Stimulated activated CD8-positive, alpha-beta memory T cell treated with anti-CD3 and anti-CD28 coated beads, Interleukin-7, amount 100 ng/mL, for 4 hours (primary cell): Measurements from ENCODE around the gene MAML3.

ENCODE experiments used
- DNase-seq, 2 donors: peaks; one replicate each; pipeline ENCODE4 v3.0.0-alpha.2; 2020; ENCODE audit warnings: low read depth in 2 of 2

MAML3 gene

GRCh38 chr4:139783741-139784484 lies 370.1 kb downstream of the MAML3 start:
- DNase-seq, result no peak

- DNase-seq, result no peak
Observed at GRCh38 chr4:139782926-139783522, 371.0 kb downstream of the MAML3 start.

GRCh38 chr4:139781066-139781465 lies 372.9 kb downstream of the MAML3 start:
- no peak for DNase-seq

DNA sequence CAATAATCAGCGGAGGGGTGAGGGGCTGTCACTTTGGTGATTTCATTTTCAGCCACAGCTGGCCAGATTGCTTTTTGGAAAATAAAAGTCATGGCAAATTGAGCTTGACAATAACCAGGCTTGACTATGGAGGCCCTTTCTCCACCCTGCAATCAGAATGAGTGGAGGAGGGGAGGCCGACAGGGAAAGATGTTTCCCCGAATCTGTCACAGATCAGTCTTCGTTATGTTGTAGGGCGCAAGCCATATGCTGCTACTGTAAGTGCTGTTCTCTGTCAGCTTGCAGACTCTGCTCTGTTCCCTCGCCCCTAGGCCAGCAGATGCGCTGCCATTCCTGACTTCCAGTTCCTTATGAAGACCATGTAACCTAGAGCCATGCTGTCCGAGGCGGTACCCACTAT lies 374.3 kb downstream of the MAML3 start:
- no peak for DNase-seq

DNA sequence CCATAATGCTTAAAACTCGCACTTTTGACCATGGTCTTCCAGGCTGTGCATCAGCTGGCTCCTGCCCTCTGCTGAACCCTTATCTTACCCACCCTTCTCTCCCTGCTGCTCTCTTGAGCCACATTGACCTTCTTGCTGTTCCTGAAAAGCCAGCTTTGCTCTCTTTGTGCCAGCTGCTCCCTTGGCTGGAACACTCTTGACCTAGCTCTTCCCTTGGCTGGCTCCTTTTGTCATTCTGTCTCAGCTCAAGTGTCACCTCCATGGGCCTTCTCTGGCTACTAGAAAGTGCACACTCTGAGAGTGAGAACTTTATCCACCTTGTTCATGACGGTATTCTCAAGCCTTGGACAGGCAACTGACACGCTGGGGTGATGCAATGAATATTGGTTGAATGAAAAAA lies 376.2 kb downstream of the MAML3 start:
- no peak for DNase-seq

GRCh38 chr4:139776235-139776634 lies 377.7 kb downstream of the MAML3 start:
- no peak for DNase-seq

- DNase-seq, result no peak
Observed at GRCh38 chr4:139774759-139775487, 379.1 kb downstream of the MAML3 start.

DNA sequence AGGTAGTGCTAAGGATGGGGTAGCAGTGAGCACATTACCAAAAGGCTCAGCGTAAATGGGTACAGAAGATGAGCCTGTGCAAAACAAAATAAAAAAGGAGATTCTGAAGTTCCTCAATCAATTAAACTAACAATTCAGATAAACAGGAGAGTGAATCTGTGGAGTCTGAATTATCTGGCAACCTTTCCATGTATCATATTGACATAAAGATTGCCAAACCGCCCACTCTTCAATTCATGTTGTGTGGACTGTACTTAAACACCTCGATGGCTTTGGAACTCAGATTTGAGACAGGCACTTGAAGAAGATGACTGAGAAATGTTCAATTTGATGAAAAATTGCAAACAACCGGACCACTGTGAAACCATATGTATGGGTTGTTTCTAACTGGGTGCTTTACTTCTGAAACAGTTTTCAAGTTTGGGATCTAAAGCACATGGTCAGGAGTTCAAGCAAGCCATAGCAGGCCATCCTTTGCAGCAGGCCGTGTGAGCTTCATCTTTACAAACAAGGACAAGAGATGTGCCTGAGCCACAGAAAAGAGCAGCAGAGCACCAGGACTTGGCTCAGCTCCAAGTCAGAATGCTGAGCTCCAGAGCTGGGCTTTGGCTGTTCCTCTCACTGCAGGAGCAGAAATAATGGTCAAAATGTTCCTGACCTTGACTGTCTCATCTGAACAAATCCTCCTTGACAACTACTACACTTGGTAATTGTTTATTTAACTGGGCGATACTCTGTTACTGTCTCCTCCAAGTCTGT lies 380.2 kb downstream of the MAML3 start:
- no peak for DNase-seq

- DNase-seq, result no peak
Observed at GRCh38 chr4:139770361-139770760, 383.6 kb downstream of the MAML3 start.

- no peak for DNase-seq
Observed at GRCh38 chr4:139769364-139769763, 384.6 kb downstream of the MAML3 start.

GRCh38 chr4:139768896-139769295 lies 385.1 kb downstream of the MAML3 start:
- no peak for DNase-seq

GRCh38 chr4:139768366-139768765 lies 385.6 kb downstream of the MAML3 start:
- DNase-seq, result no peak

DNA sequence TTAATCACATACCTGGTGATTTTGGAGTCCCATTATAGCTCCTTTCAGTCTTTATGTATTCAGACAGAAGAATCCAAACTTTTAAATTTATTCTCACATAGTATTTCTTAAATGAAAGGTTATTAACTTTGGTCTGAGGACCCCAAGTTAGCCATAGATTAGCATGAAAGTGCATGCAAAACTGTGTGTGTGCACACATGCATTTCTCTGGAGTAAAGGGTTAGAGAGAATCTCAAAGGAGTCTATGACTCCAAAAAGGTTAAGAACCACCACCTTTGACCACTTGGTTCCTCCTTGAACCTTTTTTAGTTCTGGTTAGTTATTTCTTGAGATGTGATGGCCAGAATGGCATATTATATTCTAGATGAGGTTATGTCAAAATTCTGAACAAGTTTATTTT lies 386.4 kb downstream of the MAML3 start:
- DNase-seq, result no peak

- no peak for DNase-seq
Observed at GRCh38 chr4:139767168-139767567, 386.8 kb downstream of the MAML3 start.

DNA sequence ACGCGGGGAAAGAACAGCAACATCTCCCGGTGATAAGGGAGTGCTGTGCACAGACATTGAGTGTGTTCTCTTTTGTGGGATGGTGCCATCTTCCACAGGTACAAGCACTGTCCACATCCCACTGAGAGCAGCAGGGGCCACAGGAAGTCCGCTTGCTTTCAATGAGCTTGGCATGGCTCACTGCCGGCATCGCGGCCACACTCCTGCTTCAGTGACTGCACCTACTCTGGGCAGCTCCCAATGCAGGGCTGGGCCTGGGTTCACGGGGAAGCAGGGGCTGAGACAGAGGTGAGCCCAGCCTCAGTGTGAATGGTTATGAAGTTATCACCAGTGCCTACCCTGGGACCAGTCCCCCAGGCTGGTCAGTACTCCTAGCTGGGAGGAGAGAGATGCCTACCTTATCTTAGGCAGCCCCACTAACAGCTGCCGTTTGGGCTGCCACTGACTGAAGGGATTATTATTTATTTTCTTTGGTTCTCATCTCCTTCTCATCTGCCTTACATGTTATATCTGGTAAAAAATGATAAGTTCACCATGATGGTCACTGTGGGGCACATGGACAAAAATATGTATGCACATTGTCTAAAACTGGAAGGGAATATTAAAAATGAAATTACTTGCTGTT lies 389.2 kb downstream of the MAML3 start:
- DNase-seq, result no peak

GRCh38 chr4:139764182-139764581 lies 389.8 kb downstream of the MAML3 start:
- no peak for DNase-seq

GRCh38 chr4:139763672-139764071 lies 390.3 kb downstream of the MAML3 start:
- no peak for DNase-seq

DNA sequence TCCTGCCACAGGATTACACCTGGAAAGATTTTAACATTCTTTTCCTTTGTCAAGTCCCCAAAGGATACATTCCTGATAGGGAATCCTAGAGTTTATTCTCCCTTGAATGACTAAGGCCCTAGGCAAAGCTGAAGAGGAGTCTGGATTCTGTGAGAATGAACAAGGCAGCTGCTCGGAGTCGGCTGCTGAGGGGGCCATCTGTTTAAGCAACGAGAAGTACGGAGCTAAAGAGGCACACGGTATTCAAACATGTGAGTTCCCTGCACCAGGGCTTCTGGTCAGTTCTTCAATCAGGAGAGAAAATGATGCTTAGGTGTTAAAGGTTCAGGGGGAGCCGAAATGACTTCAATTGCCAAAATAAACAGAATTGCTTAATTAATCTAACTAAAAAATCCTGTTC lies 390.8 kb downstream of the MAML3 start:
- no peak for DNase-seq

- no peak for DNase-seq
Observed at GRCh38 chr4:139762720-139763119, 391.3 kb downstream of the MAML3 start.

DNA sequence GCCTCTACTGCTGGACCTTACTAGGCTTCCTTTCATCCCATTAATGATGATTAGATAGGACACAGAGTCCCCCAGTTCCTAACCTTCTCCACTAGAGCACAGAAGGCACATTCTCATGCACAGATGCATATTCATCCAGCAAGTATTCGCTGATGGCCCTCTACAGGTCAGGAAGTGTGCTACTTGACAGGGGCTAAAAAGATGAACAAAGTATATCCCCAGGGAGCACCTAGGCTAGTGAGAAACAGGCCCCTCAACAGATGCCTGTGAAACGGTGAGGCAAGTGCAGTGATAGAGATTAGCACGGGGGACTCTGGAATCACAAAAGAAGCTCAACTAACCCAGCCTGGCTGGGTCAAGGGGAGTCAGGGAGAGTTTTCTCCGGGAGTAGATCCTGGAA lies 392.5 kb downstream of the MAML3 start:
- DNase-seq, result no peak

DNA sequence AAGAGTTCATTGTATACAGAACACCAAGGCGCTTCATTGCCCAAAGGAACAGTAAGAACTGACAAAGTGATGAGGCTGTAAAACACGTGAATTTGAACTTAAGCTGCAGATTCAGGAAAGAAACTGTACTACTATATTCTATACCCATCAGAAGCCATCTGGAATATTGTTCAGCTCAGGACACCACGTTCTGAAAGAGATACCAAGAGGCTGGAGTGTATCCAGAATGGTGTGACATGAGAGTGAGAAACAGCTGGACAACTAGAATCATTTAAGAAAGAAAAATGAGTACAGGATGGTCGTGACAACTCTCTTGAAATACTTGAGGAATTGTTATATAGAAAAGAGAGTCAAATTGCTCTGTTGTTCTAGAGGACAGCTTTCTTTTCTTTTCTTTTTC lies 393.4 kb downstream of the MAML3 start:
- no peak for DNase-seq

- no peak for DNase-seq
Observed at GRCh38 chr4:139759097-139759496, 394.9 kb downstream of the MAML3 start.
